Cardiac fibroblast (primary cell): ENCODE measurements around the gene CFAP20DC.
A peak's percentile ranks its signal among the peaks of the same experiment; 100 is the strongest.
"Not testable (repeated sequence)": the region's sequence is repeated elsewhere in the genome, so short reads cannot be mapped to it uniquely, and the experiment has no call there.

Experiments used
- DNase-seq, 2 donors: peaks; one replicate each; pipeline versions ENCODE4 v3.0.0 to v3.0.0-alpha.2; 2010; ENCODE audit warnings: low read depth in 2 of 2
- H3K4me3 ChIP-seq, 2 donors: replicated peaks in 1 of 2; 1 replicate in 1 of 2; 2 replicates in 1 of 2; pipeline ENCODE4 v1.5.1; 2011; ENCODE audit warnings: low read depth in 2 of 2, low read length in 2 of 2, mild to moderate bottlenecking in 2 of 2, moderate library complexity in 1 of 2
- CTCF ChIP-seq: IDR thresholded peaks from one replicate; pipeline ENCODE4 v1.5.1; 2011; ENCODE audit warnings: low read depth, mild to moderate bottlenecking, low read length, inconsistent platforms

The CFAP20DC gene

DNA sequence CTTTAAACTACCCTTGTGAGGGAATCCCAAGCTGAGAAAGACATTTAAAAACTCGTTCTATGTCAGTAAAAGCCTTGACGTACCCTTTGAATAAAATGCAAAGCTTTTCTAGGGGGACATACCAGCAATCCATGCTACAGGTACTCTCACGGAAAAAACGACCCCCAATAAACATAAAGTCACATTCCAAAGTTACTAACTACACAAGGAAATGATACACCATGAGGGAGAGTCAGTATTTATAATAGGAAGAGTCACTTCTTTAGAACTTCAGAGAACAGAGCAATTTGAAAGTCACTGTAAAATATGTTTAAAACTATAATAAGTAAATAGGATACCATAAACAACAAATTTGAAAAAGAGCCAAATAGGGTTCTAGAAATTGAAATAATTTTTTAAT, 63.2 kb downstream of the CFAP20DC start:
- no peak for DNase-seq
- no peak overlapping the region for H3K4me3 ChIP-seq
- no peak for TF ChIP-seq CTCF

- TF ChIP-seq CTCF: no peak
- no peak for DNase-seq
- H3K4me3 ChIP-seq: no peak overlapping the region
Measured at GRCh38 chr3:58979840-58980239, 70.0 kb downstream of the CFAP20DC start.

GRCh38 chr3:58973796-58974195, 76.0 kb downstream of the CFAP20DC start:
- no peak overlapping the region for H3K4me3 ChIP-seq
- TF ChIP-seq CTCF: no peak
- DNase-seq: peak; percentile 6 to 69

GRCh38 chr3:58967866-58968265, 82.0 kb downstream of the CFAP20DC start:
- H3K4me3 ChIP-seq: not testable (repeated sequence)

GRCh38 chr3:58965865-58966264, 84.0 kb downstream of the CFAP20DC start:
- H3K4me3 ChIP-seq: no peak overlapping the region
- peak; percentile 47 to 50 for DNase-seq
- TF ChIP-seq CTCF: no peak

More at GRCh38 chr3:58967866-58968265, 82.0 kb downstream of the CFAP20DC start:
- DNase-seq: not testable (repeated sequence)

- TF ChIP-seq CTCF: no peak
- DNase-seq: peak in 1 of 2 donors; percentile 6
- H3K4me3 ChIP-seq: no peak overlapping the region
Measured at GRCh38 chr3:58963928-58964503, 85.8 kb downstream of the CFAP20DC start.

DNA sequence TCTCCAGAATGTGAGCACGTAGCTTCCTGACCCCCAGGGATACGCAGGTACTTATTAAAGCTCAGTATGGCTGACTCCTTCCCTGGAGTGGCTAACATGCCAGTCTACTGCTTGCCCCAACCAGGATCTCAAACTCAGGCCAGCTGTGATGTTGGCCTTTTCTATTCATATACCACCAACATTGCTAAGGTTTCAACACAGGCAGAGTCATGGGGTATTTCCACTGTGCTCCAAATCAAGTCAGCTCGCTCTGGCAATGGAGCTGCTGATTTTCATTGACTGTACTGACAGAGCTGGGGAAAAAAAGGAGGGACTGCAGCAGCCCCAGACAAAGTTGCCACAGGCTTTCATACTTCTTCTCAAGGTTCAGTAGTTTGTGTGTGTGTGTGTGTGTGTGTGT, 87.0 kb downstream of the CFAP20DC start:
- no peak for TF ChIP-seq CTCF
- DNase-seq: peak; percentile 24 to 51
- no peak overlapping the region for H3K4me3 ChIP-seq
